HG03139 (cell line): ENCODE data around the gene OSBPL2.

Experiments
- ATAC-seq: cut with Tn5 transposase; IDR thresholded peaks from one replicate; pipeline ENCODE4 v1.9.1; 2021; ENCODE audit not compliant: unreplicated experiment

Gene OSBPL2

DNA sequence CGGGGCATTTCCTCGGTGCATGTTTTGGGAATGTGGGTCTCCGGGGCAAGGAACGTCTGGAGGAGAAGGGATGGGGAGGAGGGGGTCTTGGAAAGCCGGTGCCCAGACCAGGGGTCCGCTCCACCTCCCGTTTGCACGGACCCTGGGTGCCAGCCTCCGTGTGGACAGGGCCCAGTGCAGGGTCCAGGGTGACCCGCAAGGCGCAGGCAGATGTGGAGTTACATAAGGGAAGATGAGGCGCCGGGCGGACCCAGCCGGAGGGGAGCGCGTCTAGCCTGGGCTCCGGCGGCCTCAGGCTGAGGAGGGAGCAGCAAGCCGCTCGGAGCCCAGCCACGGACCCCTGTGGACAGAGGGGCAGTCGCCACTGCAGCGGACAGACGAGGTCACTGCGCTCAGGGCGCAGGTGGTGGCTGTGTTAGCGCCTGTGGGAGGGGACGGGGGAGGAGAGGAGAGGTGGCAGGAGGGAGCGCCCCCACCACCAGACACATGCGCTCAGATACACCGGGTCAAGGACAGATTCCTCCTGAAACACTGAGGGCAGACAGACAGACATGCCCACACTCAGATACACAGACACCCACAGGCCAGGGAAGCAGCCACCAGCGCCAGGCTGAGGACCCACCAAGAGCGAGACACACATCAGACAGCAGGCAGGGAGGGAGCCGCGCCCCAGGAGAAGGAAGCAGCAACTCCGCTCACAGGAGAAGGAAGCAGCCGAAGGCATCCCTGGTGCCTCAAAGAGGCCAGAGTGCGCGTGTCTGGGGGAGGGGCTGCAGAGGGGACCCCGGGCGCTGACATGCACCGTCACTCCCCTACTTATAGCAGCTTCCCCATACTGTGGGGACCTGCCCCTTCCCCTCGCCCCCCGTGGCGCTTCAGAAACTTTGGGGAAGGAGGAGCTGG, 17.4 kb upstream of the OSBPL2 start:
- no peak for ATAC-seq

DNA sequence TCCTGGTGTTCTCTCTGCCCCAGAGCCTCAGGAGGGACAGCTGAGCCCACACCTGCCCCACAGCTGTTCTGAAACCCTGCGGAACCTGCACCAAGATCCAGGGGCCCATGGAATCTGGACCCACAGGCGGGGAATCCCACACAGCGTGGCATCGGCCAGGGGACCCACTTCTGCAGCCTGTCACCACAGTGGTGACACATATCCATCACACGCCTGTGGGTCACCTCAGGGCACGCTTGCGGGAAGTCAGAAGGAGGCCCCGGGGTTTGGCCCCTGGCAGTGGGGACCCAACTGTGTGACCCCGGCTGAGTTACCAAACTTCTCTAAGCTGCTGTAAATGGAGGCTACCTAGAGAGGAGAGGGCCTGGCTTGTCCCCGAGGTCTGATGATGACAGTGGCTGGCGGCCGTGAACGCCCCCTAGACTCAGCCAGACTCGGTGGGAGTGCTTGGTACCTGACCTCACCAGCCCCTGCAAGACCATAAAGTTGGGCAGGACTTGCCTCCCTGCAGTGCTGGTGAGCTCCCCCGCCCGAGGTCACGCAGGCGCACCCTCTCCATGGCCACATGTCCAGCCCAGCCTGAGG, 16.0 kb upstream of the OSBPL2 start:
- no peak for ATAC-seq

DNA sequence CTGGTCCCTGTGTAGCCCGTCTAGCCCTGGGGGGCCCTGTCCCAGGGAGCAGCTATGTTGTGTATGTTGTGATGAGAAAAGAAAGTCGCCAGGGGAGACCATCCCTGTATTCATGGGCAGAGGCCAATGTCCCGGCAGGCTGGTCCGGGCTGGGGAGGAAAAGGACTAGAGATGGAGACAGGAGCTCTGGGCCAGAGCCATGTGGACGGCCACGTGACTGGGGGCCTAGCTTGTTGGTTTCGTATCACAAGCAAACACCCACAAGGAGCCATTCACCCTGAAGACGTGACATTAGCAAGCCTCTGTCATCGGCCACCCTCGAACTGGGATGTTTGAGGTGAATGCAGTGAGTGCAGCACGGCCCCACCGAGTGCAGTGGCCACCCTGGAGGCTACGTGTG, 15.3 kb upstream of the OSBPL2 start:
- ATAC-seq, result no peak

DNA sequence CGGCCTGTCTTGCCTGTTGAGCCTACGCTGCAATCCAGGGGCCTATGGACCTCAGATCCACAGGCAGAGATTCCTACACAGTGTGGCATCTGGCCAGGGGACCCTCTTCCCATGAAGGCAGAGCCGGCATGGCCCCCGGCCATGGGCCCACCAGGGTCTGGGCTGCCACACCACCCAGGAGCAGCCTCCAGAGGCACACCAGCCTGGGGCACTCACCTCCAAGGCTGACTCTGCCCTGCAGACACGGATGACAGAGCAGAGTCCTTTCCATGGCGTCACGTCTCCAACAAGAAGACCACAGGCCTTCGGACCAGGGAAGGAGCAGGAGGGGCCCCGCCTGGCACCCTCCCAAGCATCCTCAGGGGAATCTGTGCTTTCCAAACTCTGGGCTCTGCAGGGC, 14.8 kb upstream of the OSBPL2 start:
- ATAC-seq, result no peak

DNA sequence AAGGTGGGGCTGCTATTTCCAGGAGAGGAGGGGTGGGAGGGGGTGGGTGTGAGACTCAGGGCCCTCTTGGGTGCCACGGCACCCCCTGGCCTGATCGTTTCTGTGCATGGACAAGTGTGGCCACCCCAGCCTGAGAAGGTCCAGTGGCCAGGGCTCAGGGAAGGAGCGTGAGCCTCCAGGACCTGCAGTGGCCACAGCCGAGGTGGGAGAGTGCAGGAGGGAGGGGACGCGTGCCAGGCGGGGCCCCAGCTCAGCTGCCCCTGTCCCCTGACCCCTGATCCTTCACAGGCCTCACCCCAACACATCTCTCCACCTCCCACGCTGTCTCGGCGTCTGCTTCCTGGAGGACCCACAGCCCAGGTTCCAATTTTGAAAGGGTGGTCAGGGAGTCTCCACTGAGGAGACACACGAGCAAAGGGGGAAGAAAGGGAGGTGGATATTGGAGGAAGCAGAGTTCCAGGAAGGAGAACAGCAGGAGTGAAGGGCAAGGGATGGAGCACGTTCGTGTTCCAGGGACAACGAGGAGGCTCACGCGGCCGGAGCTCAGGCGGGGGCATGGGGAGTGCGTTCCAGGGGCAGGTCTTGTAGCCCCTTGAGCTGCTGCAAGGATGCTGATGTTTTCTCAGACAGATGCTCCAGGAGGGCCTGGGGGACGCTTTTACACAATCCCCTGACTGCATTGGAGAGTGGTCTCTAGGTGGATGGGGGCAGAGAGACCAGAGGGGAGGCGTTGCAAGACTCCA, 14.0 kb upstream of the OSBPL2 start:
- ATAC-seq, result no peak

DNA sequence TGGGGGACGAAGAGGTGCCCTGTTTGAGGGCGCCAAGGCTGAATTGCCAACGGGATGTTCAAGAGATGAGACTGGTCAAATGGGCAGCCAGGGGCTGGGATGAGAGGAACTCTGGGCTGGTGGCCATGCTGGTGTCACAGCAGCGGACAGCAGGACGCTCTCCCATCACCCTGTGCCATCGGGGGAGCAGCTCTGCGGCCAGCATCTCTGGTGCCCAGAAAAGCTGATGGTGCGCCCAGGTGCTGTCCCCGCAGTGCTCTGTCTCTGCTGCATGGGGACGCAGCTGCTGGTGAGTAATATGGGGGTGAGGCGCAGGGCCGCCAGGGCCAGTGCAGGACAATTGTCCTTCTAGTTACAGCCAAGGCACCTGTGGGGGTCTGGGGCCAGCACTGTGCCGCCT, 13.3 kb upstream of the OSBPL2 start:
- ATAC-seq, result no peak

DNA sequence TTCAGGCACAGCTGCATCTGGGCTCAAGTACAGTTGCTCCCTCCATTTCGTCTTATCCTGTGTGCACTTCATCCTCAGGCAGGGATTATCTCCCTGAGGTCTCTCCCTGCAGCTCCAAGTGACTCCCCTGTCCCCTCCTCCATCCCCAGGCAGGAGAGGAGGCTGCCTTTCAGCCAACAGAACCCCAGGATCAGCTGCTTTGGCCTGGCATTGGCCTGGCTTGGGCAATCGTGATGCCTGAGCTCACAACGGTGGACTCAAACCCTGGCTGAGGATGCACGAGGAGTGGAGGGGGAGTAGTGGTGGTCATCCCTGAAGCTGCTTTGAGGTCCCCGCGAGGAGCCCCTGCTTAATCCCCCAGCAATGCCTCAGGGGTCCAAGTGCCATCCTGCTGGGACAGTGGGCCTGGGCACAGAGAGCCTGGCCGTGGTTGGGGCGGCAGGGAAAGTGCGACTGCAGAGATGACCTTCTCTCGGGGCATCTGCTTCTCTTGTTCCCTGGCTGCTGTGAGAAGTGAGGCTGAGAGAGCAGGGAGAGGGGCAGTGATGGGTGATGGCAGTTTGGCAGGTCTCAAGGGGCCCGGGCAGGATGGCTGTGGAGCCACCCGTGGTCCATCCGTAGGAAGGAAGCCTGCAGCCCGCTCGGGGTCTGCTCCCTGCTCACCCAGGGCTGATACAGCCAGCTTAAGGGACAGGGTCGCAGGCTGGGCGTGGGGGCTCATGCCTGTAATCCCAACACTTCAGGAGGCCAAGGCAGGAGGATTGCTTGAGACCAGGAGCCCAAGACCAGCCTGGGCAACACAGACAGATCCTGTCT, 12.3 kb upstream of the OSBPL2 start:
- no peak for ATAC-seq

DNA sequence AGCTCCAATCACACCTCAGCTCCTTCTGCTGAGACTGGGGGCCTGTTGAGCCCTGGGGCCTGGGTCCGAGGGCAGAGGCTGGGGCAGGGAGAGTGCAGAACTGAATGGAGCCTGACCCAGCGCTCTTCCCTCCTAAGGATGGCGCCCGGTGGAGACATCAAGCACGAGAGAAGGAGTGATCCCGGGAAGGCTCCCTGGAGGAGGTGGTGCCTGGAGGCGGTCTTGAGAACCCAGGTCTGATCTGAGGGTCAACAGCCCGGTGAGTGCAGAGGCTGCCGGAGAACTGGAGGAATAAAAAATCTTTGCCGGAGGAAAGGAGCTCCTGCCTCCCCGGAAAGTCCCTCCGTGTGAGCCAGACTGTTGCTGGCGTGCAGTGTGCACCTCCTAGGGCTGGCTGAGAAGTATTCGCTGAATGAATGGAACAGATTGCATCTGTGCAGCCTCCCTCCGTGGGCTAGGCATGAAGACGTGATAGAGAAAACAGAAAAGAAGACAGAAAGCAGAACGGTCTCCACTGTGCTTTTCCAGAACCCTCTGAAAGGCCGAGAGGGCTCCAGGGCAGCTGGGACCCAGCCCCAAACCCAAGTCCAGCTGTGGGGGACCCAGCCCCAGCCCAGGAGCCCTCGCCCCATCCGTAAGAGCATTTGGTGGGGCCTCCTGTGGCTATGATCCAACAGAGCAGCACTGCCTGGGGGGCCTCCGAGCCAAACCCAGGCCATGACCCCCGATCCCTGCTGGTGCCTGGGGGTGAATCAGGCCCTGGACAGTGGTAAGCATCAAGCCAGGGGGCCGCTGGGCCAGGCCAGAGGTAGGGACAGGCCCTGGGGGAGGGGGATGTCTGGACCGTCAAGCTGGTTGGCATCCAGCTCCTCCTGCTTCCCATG, 11.4 kb upstream of the OSBPL2 start:
- ATAC-seq, result no peak

DNA sequence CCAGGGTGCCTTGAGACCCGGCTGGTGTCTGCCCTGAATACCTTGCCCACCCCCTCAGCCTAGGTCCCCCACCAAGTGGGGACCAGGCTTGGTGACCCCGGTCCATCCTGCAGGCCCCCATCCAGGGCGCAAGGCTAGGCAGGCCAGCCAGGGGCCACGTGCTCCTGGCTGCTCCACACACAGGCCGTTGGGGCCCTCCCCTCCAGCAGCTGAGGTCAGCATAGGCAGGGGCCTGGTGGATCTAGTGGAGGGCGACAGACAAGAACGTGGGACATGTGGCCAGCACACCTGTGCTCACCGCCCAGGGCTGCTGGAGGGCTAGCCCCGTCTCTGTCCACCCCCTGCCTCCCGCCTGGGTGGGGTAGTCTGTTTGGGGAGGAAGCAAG, 10.7 kb upstream of the OSBPL2 start:
- ATAC-seq, result no peak

DNA sequence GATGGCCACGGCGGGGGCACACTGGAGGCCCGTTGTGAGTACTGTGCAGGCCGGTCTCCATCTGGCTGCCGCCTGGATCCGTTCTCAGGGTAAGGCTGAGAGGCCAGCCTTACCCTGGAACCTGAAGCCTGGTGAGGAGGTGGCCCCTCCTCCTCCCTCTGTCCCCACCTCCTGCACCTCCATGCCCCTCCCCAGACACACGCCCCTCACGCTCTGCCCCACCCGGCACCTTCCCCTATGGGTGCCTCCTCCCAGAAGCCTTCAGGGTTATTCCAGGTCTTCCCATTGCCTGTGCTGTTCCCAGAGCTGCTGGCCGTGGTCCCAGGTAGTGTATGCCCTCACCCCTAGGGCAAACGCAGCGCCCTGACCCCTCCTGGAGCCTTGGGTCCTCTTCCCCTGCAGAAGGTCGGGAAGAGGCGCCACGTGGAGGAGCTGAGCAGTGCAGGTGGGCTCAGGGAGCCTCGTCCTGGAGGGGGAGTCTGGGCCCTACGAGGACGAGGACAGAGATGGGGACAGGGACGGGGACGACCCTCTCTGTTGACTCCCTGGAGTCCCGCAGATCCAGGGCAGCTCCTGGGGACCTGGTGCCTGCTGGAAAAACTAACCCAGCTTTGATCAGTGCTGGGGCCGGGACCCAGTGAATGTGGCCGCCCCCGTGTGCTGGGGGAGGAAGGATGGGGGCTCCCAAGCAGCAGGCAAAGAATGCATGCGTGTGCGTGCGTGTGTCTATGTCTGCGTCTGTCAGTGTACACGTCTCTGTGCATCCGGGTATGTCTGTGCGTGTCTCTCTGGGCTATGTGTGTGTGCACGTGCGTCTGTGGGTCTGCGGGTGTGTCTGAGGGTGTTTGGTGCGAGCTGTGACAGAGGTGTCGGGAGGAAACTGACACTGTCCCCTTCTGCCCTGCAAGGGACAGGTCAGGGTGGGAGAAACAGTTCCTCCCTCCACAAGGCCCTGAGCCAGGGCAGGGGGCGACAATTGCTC, 10.1 kb upstream of the OSBPL2 start:
- ATAC-seq, result no peak

DNA sequence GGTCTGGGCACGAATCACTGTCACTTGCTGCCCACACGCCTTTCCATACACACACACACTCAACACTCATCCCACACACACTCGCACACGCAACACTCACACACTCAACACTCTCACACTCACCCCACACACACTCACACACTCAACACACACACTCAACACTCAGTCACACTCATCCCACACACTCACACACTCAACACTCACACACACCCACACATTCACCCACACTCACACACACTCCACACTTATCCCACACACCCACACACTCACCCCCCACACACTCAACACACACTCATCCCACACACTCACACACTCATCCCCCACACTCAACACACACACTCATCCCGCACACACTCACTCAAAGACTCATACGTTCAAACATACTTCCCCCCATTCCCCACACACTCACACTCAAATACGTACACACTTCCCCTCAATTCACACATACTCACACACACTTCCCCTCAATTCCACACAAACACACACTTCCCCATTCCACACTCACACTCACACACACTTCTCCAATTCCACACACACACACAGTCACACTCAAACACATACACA, 9.3 kb upstream of the OSBPL2 start:
- no peak for ATAC-seq

DNA sequence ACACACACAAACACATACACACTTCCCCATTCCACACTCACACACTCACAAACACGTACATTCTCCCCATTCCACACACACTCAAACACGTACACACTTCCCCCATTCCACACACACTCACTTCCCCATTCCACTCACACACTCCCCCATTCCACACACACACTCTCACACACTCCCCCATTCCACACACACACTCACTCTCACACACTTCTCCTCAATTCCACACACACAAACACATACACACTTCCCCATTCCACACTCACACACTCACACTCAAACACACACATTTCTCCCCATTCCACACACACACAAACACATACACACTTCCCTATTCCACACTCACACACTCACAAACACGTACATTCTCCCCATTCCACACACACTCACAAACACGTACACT, 8.7 kb upstream of the OSBPL2 start:
- ATAC-seq, result no peak

DNA sequence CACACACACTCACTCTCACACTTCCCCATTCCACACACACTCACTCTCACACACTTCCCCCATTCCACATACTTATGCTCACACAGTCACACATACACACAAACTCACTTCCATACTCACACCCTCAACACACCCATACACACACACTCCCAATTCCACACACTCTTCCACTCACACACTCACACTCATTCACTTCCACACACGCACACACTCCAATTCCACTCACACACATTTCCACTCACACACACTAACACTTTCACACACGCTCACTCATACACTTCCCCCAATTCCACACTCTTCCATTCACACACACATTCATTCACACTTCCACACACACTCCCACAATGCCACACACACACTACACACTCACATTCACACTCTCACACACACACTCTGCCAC, 8.0 kb upstream of the OSBPL2 start:
- ATAC-seq, result no peak

DNA sequence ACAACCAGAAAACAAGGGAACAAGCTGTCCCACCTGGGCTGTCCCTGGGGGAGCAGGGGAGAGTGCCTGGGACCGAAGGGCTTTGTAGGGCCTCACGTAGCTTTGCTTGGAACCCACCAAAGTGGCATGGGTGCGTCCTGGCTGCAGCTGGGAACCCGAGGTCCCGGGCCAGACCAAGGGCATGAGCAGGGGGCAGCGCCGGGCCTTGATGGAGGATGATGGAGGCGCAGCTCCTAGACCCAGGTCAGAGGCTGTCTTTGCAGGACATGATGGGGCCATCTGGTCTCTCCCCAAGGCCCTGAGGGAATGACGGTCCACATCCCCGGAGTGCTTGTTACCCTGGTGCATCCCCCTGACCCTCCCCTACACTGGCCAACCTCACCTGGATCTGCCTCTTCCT, 7.6 kb upstream of the OSBPL2 start:
- no peak for ATAC-seq

DNA sequence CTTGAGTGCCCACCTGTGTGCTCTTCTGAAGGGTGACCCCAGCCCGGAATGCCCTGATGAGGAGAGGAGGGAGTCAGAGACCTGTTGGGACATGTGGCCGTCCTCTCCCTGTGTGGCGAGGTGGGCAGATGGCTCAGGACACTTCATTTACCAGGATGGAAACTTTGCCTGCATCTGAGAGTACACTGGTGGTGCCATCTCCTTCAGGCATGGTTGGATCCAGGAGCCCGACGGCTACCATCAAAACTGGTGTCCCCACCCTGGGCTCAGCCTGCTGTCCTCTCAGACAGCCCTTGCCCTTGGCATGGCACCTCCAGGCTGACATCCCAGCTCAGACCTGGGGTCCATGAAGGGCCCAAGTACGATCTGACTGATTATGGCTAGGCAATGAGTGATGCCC, 7.0 kb upstream of the OSBPL2 start:
- no peak for ATAC-seq

DNA sequence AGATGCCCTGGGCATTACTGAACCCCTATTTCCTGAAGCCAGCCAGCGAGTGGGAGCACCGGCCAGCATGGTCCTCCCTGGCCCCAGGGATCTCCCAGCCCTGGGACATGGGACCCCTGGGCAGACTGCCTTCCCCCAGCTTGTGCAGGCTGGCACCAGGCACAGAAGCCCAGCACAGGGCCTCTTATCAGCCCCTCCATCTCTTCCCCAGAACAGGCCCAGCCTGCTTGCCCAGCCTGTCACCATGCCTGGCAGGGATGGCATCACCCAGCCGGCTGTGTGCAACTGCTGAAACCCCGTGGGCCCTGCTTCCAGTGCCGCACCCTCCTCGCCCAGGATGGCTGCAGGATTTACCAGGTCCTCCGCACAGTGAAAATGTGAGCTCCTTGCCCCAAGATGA, 6.1 kb upstream of the OSBPL2 start:
- no peak for ATAC-seq

DNA sequence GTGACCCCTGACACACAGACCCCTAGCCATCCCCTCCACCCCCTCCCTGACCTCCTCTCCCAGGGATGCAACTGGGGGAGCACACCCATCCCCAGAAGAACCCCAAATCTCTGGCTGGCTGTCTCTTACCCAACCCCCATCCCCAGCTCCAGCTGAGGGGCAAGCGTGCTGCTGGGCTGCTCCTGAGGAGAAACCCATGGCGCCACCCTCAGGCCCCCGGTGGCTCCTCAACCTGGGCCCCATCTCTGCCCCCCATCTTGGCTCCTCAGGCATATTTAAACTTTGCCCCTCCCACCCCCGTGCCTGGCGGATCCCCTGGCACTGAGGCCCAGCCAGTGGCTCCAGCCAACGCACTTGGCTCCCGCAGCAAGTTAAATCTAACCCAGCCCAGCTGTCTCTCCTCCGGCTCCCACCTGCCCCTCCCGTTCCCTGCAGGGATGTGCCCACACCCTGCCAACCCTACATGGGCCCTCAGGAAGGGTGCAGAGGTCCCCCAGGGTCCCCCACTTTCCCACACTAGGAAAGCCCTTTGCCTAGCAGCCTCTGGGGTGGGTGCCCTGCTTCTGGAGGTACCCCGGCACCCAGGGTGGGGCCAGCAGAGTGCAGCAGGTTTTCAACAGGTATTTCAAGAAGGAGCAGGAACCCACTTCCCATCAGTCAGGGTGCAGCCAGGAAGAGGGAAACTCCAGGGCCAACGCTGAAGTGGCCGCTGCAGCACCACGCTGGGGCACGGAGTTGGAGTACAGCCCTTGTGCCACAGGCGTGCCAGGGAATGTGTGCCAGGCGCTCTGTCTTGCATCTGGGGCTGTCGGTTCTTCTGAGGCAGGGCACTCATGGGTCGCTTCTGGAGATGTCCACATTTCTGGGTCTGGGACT, 5.3 kb upstream of the OSBPL2 start:
- ATAC-seq, result no peak

DNA sequence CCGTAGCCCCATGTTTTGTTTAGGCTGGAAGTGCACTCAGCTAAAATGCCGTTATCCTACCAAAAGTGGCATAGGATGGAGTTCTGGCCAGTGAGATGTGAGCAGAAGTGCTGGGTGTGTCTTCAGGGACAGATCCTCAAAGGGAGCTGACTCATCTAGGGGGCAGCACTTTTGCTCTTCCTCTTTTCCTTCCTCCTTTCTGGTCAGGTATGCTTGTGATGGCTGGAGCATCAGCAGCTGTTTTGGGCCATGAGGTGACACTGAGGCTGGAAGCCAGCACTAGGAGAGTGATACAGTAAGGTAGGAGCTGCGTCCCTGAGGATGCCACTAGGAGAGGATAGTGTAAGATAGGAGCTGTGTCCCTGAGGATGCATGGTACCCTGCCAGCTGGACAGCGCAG, 4.6 kb upstream of the OSBPL2 start:
- ATAC-seq, result no peak
